HepG2 (cell line): ENCODE measurements around the gene LRRC34. TPM values are rescaled to one million over a fixed set of nuclear protein-coding genes. Genes with fewer than 3 reads are reported as not detected.

ENCODE experiments used
- ATAC-seq: fragments of 200-7000 bp; cut with Tn5 transposase; 3 replicates; pipeline ENCODE4 v1.9.1; 2020; ENCODE audit warnings: mild to moderate bottlenecking, moderate library complexity
- BruUV-seq: library from RNA; stranded (reverse); fragments of 400-500 nt; replicated peaks from 2 replicates; lab custom pipeline; 2021; lab: Mats Ljungman, UMichigan
- CTCF ChIA-PET: fragments of 300-600 bp; formaldehyde crosslinking; extraction: SDS; loops from one replicate; lab custom pipeline; 2021; ENCODE audit warnings: low total read pairs, inconsistent platforms, low intra/inter-chr PET ratio; lab: Yijun Ruan, JAX
- POLR2A ChIA-PET: fragments of 350-600 bp; sonication (Branson Sonifier 250); formaldehyde crosslinking; loops from one replicate; lab custom pipeline; 2020; ENCODE audit warnings: antibody characterized with exemption, inconsistent platforms; lab: Yijun Ruan, JAX
- DNase-seq: peaks from one replicate; pipeline ENCODE4 v3.0.0-alpha.2; 2015; ENCODE audit warnings: low spot score
- FAIRE-seq: peaks from 3 replicates; lab custom pipeline; 2011; peaks lifted over from hg19 to GRCh38; lab: Jason Lieb, UNC
- H2AFZ ChIP-seq: one replicate; pipeline ENCODE4 v1.6.1; 2011; ENCODE audit warnings: low read length, inconsistent platforms
- H3K27ac ChIP-seq: fragments of 300-600 bp; 3 replicates; pipeline ENCODE4 v1.8.0; 2011; ENCODE audit warnings: mixed run types, mild to moderate bottlenecking, mixed read lengths, low read length, inconsistent platforms; ENCODE audit not compliant: insufficient read depth; ENCODE audit errors: extremely low read length
- H3K27me3 ChIP-seq, 2 experiments: fragments of 200-600 bp in 1 of 2; 2 replicates in 1 of 2; 3 replicates in 1 of 2; pipeline versions ENCODE4 v1.6.0 to v1.8.0; 2011; ENCODE audit warnings: low read length in 2 of 2, mild to moderate bottlenecking in 2 of 2, moderate library complexity in 2 of 2, inconsistent platforms in 1 of 2; ENCODE audit not compliant: insufficient read depth in 2 of 2, control insufficient read depth in 1 of 2
- H3K36me3 ChIP-seq, 2 experiments: fragments of 200-600 bp in 1 of 2; replicated peaks in 1 of 2; 2 replicates in 1 of 2; 3 replicates in 1 of 2; pipeline versions ENCODE4 v1.5.1 to v1.8.0; 2011; ENCODE audit warnings: low read length in 2 of 2, inconsistent platforms in 1 of 2; ENCODE audit not compliant: insufficient read depth in 2 of 2, control insufficient read depth in 1 of 2
- H3K4me1 ChIP-seq: 2 replicates; pipeline ENCODE4 v1.5.1; 2012; ENCODE audit warnings: low read length, inconsistent platforms; ENCODE audit not compliant: insufficient read depth
- H3K4me2 ChIP-seq: 2 replicates; pipeline ENCODE4 v1.6.0; 2011; ENCODE audit warnings: low read depth, low read length, inconsistent platforms
- H3K4me3 ChIP-seq, 3 experiments: fragments of 200-600 bp in 1 of 3; sonication (generic), shearing (Covaris generic) in 1 of 3; replicated peaks in 1 of 3; 2 replicates each; pipeline ENCODE4 v1.5.1; 2011 to 2016; ENCODE audit warnings: low read length in 3 of 3, inconsistent platforms in 2 of 3, low read depth in 2 of 3, mild to moderate bottlenecking in 2 of 3, control low read depth in 1 of 3, mixed read lengths in 1 of 3; ENCODE audit not compliant: insufficient read depth in 1 of 3
- H3K79me2 ChIP-seq: one replicate; pipeline ENCODE4 v1.6.1; 2011; ENCODE audit warnings: low read length, inconsistent platforms; ENCODE audit not compliant: insufficient read depth
- H3K9ac ChIP-seq: 2 replicates; pipeline ENCODE4 v1.6.0; 2011; ENCODE audit warnings: mild to moderate bottlenecking, low read depth, low read length, inconsistent platforms; ENCODE audit not compliant: insufficient read depth
- H3K9me3 ChIP-seq: 2 replicates; pipeline ENCODE4 v1.5.1; 2012; ENCODE audit warnings: mild to moderate bottlenecking, low read length
- H4K20me1 ChIP-seq: 2 replicates; pipeline ENCODE4 v1.6.0; 2011; ENCODE audit warnings: inconsistent platforms, mild to moderate bottlenecking, low read length, moderate library complexity; ENCODE audit not compliant: insufficient read depth
- ARNT2 ChIP-seq: sonication (generic); formaldehyde crosslinking; IDR thresholded peaks from 2 replicates; pipeline ENCODE4 v1.8.0; 2022; ENCODE audit warnings: mild to moderate bottlenecking, low read depth, missing genetic modification reagents, moderate library complexity
- ERF ChIP-seq: IDR thresholded peaks from 2 replicates; pipeline ENCODE4 v1.6.1; 2018; ENCODE audit warnings: missing biosample characterization, missing genetic modification reagents
- HHEX ChIP-seq: IDR thresholded peaks from 2 replicates; pipeline ENCODE4 v1.6.1; 2016; ENCODE audit warnings: control low read depth
- MIER2 ChIP-seq: IDR thresholded peaks from 2 replicates; pipeline ENCODE4 v1.6.1; 2016; ENCODE audit warnings: missing biosample characterization, missing genetic modification reagents
- NONO ChIP-seq, 2 experiments: fragments of 450-650 bp in 1 of 2; sonication (generic) in 1 of 2; formaldehyde crosslinking in 1 of 2; IDR thresholded peaks in 1 of 2; conservative IDR thresholded peaks in 1 of 2; 2 replicates each; pipeline versions ENCODE4 v1.6.1 to v1.8.0; 2017 to 2022; ENCODE audit warnings: mild to moderate bottlenecking in 1 of 2, missing genetic modification reagents in 1 of 2, moderate library complexity in 1 of 2
- PHF21A ChIP-seq: sonication (generic); formaldehyde crosslinking; IDR thresholded peaks from 2 replicates; pipeline ENCODE4 v1.5.0; 2020; ENCODE audit warnings: mild to moderate bottlenecking, missing genetic modification reagents
- RNF2 ChIP-seq: fragments of 450-650 bp; conservative IDR thresholded peaks from 2 replicates; pipeline ENCODE4 v1.6.1; 2016; ENCODE audit warnings: low read depth
- ZNF224 ChIP-seq: sonication (generic); formaldehyde crosslinking; IDR thresholded peaks from 2 replicates; pipeline ENCODE4 v1.5.0; 2020; ENCODE audit warnings: mild to moderate bottlenecking, missing genetic modification reagents
- ZNF350 ChIP-seq: sonication (generic); formaldehyde crosslinking; IDR thresholded peaks from 2 replicates; pipeline ENCODE4 v1.4.0; 2020; ENCODE audit warnings: mild to moderate bottlenecking, low read depth, missing genetic modification reagents, borderline replicate concordance
- ZNF431 ChIP-seq: sonication (generic); formaldehyde crosslinking; IDR thresholded peaks from 2 replicates; pipeline ENCODE4 v1.9.0; 2022; ENCODE audit warnings: missing genetic modification reagents, low read depth, mild to moderate bottlenecking, borderline replicate concordance
- ZNF557 ChIP-seq: sonication (generic); formaldehyde crosslinking; IDR thresholded peaks from 2 replicates; pipeline ENCODE4 v1.4.0; 2020; ENCODE audit warnings: missing genetic modification reagents
- WGBS: methylation state at CpG from one replicate; pipeline ENCODE4 v1.1.6; 2017; ENCODE audit warnings: low lambda C conversion rate; 5-methylcytosine and 5-hydroxymethylcytosine counted together
- in situ Hi-C: cut with HindIII; loops from 2 replicates; pipeline ENCODE4 v1.10.0; 2017; ENCODE audit warnings: low pct_unique_long_range_greater_than_20kb; ENCODE audit not compliant: extremely low pct_ligation_motif_present
- intact Hi-C: fragments of 100-400 bp; cut with micrococcal nuclease; formaldehyde crosslinking; loops from one replicate; pipeline ENCODE4 v1.10.0; 2022; ENCODE audit not compliant: unreplicated experiment
- polyA plus RNA-seq, 8 experiments: library from polyadenylated mRNA; depleted of rRNA in 3 of 8; stranded (reverse) in 7 of 8; unstranded in 1 of 8; fragments of >200 nt; fragmentation: Illumina TruSeq in 4 of 8; extraction: Trizol in 4 of 8; gene quantifications; 2 replicates each; pipeline versions ENCODE4 v1.2.1 to v1.2.3, GENCODE V29; 2011 to 2016; ENCODE audit warnings: low read depth in 4 of 8, missing spikeins in 1 of 8, mixed read lengths in 1 of 8; ENCODE audit not compliant: insufficient read depth in 1 of 8
- total RNA-seq, 5 experiments: library from RNA; depleted of rRNA; stranded (reverse); fragments of >200 nt; fragmentation: Illumina TruSeq; extraction: Trizol; gene quantifications; 2 replicates each; pipeline ENCODE4 v1.2.3, GENCODE V29; 2016; ENCODE audit warnings: low read depth in 1 of 5
- TF ChIP-seq, protein P1 (sequence below): sonication (generic); formaldehyde crosslinking; IDR thresholded peaks from 2 replicates; pipeline ENCODE4 v1.4.0; 2020; ENCODE audit warnings: missing genetic modification reagents, mild to moderate bottlenecking, borderline replicate concordance
- TF ChIP-seq, protein P2 (sequence below): sonication (generic); formaldehyde crosslinking; IDR thresholded peaks from 2 replicates; pipeline ENCODE4 v1.4.0; 2020; ENCODE audit warnings: mild to moderate bottlenecking, missing genetic modification reagents
- TF ChIP-seq, protein P3 (sequence below): sonication (generic); formaldehyde crosslinking; conservative IDR thresholded peaks from 2 replicates; pipeline ENCODE4 v1.5.0; 2020; ENCODE audit warnings: missing genetic modification reagents
- TF ChIP-seq, protein P4 (sequence below): sonication (generic); formaldehyde crosslinking; IDR thresholded peaks from 2 replicates; pipeline ENCODE4 v1.4.0; 2020; ENCODE audit warnings: missing genetic modification reagents, borderline replicate concordance
- TF ChIP-seq, protein P5 (sequence below): sonication (generic); formaldehyde crosslinking; IDR thresholded peaks from 2 replicates; pipeline ENCODE4 v1.4.0; 2020; ENCODE audit warnings: missing genetic modification reagents; ENCODE audit errors: not compliant biosample characterization

Gene LRRC34
- total and polyA plus RNA-seq, 2 of the 13 experiments (the other 11 are each of a cell fraction or from before 2014, with no cell fraction given), result not detected

DNA sequence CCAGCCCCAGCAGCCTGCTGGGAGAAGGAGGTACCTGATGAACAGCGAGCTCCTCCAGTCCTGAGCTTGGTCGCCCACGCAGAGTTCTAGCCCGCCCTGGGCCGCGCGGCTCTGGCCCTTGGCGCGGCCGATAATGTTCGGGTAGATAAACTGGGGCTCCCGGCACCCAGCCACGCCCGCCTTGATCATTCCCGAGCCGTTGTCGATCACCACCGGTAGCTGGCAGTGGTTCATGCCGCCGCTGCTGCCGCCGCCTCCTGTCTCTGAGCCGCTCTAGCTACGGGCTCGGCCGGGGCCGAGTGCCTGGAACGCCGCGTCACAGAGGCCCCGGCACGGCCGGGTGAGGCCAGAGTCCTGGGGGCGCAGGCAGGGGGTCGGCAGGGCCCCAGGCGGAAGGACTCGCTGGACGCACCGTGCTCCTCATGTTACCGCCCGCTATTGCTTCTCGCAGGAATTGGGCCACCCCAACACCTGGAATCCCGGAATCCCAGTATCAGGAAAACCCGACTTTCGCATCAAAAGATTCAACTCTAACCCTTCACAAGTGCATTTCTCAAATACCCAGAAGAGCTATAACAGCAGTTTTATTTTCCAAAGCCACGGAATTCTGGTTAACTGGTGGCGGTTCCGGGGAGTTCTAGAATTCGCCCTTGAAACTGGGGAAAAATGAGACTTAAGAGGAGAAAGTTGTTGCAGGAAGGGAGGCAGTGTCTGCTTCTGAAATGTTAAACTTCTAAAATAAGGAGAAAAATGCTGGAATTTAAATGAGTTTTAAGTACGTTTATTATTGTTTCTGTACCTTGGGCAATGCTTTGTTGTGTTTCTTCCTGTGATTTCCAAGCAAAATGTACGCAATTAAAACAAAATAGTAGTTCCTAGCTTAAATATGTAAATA is 43.2 kb downstream of the LRRC34 start, which contains the start of gene ACTRT3:
ACTRT3 (minus strand) TSS at position 275 of the 895 bp plus-strand sequence; CDS start at position 234, 41 bp downstream.
- ATAC-seq, result peak; percentile 55
- Histone ChIP-seq H3K4me2 (peak within 1 kb of the TSS; percentile 54), H3K36me3 (peaks cover 0 to 5% of the 10 kb centered on the region in 2 experiments; a peak in 1 of 5 replicates), H3K4me3 (peak within 1 kb of the TSS; percentile 48 to 67 (median 54)), H3K4me1 (peaks cover 6% of the 10 kb centered on the region), H3K79me2 (peaks cover 13% of the 10 kb centered on the region), H3K9ac (peak within 1 kb of the TSS; percentile 61), H3K27me3 (peaks cover 0 to 3% of the 10 kb centered on the region in 2 experiments; a peak in 1 of 5 replicates), H3K9me3 (no peaks in the 10 kb centered on the region), H2AFZ (no peak within 1 kb of the TSS), H4K20me1 (no peaks in the 10 kb centered on the region), H3K27ac (peak within 1 kb of the TSS; percentile 66)
- ChIA-PET POLR2A (interaction anchor here (0.6 kb wide), 1 partner anchor 61 kb away, joined by 4 read pairs; no protein-coding TSS in a partner anchor), CTCF (no interaction called here)
- BruUV-seq, result no TSS peak
- DNase-seq, result peak; percentile 39
- intact Hi-C loops (loop anchor here (5.0 to 10.0 kb wide), 2 partner anchors 255 to 907 kb away; no protein-coding TSS in a partner anchor), in situ Hi-C loops (no loop called here)
- WGBS, result 52% methylated on average over 12 of the region's 51 CpGs
- FAIRE-seq, result no peak
- TF ChIP-seq ZNF431 (CRISPR knock-in tag) (no peak), MIER2 (CRISPR knock-in tag) (no peak), NONO (IDR thresholded peaks at IDR 0.05) (no peak), NONO (CRISPR knock-in tag; conservative IDR thresholded peaks at IDR 0.05) (0 out of 2 replicates have a peak, but pooled peaks have one; percentile 32), ZNF224 (CRISPR knock-in tag) (no peak), PHF21A (no peak; the same call in 1 of the 2 replicates), ZNF350 (peak; percentile 18; the same call in 1 of the 2 replicates), HHEX (CRISPR knock-in tag) (no peak), ZNF557 (CRISPR knock-in tag) (no peak), ARNT2 (CRISPR knock-in tag) (0 out of 2 replicates have a peak, but pooled peaks have one; percentile 42), RNF2 (no peak), ERF (CRISPR knock-in tag) (no peak)
- TF ChIP-seq, protein P1, sequence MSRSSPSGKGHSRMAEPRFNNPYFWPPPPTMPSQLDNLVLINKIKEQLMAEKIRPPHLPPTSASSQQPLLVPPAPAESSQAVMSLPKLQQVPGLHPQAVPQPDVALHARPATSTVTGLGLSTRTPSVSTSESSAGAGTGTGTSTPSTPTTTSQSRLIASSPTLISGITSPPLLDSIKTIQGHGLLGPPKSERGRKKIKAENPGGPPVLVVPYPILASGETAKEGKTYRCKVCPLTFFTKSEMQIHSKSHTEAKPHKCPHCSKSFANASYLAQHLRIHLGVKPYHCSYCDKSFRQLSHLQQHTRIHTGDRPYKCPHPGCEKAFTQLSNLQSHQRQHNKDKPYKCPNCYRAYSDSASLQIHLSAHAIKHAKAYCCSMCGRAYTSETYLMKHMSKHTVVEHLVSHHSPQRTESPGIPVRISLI, result no peak
- TF ChIP-seq, protein P2, sequence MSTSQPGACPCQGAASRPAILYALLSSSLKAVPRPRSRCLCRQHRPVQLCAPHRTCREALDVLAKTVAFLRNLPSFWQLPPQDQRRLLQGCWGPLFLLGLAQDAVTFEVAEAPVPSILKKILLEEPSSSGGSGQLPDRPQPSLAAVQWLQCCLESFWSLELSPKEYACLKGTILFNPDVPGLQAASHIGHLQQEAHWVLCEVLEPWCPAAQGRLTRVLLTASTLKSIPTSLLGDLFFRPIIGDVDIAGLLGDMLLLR (CRISPR knock-in tag), result no peak
- TF ChIP-seq, protein P3, sequence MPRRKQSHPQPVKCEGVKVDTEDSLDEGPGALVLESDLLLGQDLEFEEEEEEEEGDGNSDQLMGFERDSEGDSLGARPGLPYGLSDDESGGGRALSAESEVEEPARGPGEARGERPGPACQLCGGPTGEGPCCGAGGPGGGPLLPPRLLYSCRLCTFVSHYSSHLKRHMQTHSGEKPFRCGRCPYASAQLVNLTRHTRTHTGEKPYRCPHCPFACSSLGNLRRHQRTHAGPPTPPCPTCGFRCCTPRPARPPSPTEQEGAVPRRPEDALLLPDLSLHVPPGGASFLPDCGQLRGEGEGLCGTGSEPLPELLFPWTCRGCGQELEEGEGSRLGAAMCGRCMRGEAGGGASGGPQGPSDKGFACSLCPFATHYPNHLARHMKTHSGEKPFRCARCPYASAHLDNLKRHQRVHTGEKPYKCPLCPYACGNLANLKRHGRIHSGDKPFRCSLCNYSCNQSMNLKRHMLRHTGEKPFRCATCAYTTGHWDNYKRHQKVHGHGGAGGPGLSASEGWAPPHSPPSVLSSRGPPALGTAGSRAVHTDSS, result no peak
- TF ChIP-seq, protein P4, sequence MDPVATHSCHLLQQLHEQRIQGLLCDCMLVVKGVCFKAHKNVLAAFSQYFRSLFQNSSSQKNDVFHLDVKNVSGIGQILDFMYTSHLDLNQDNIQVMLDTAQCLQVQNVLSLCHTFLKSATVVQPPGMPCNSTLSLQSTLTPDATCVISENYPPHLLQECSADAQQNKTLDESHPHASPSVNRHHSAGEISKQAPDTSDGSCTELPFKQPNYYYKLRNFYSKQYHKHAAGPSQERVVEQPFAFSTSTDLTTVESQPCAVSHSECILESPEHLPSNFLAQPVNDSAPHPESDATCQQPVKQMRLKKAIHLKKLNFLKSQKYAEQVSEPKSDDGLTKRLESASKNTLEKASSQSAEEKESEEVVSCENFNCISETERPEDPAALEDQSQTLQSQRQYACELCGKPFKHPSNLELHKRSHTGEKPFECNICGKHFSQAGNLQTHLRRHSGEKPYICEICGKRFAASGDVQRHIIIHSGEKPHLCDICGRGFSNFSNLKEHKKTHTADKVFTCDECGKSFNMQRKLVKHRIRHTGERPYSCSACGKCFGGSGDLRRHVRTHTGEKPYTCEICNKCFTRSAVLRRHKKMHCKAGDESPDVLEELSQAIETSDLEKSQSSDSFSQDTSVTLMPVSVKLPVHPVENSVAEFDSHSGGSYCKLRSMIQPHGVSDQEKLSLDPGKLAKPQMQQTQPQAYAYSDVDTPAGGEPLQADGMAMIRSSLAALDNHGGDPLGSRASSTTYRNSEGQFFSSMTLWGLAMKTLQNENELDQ (CRISPR knock-in tag), result no peak
- TF ChIP-seq, protein P5, sequence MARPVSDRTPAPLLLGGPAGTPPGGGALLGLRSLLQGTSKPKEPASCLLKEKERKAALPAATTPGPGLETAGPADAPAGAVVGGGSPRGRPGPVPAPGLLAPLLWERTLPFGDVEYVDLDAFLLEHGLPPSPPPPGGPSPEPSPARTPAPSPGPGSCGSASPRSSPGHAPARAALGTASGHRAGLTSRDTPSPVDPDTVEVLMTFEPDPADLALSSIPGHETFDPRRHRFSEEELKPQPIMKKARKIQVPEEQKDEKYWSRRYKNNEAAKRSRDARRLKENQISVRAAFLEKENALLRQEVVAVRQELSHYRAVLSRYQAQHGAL (CRISPR knock-in tag), result no peak
